GM12801 (cell line): ENCODE results near the gene OMG.

Experiments used
- CTCF ChIP-seq: IDR thresholded peaks from one replicate; pipeline ENCODE4 v1.5.1; 2011; ENCODE audit warnings: control low read depth; ENCODE audit not compliant: insufficient read length; ENCODE audit errors: extremely low read depth

Gene OMG

GRCh38 chr17:31297090-31297489 is at the start of gene OMG:
Gene OMG, minus strand, starts transcription at chr17:31297239. Its CDS starts 908 bp downstream, at chr17:31296331.
- TF ChIP-seq CTCF = no peak

- no peak for TF ChIP-seq CTCF
These were observed 43.0 kb upstream of the OMG start for GRCh38 chr17:31339906-31340661.

GRCh38 chr17:31329221-31329620 is 32.2 kb upstream of the OMG start:
- TF ChIP-seq CTCF = no peak

- no peak for TF ChIP-seq CTCF
These were observed 31.1 kb upstream of the OMG start for GRCh38 chr17:31328160-31328535.

- TF ChIP-seq CTCF = no peak
These were observed 30.6 kb upstream of the OMG start for GRCh38 chr17:31327534-31328159.

- TF ChIP-seq CTCF = no peak
These were observed 26.5 kb upstream of the OMG start for GRCh38 chr17:31323551-31323950.

- no peak for TF ChIP-seq CTCF
These were observed 24.9 kb upstream of the OMG start for GRCh38 chr17:31321966-31322365.
